Breast epithelium (tissue), 4 donors: ENCODE results near the gene ZNF423. TPM values are rescaled to one million over a fixed set of nuclear protein-coding genes. Genes with fewer than 3 reads are reported as not detected.
A peak's percentile ranks its signal among the peaks of the same experiment; 100 is the strongest.

Experiments
- DNase-seq, 2 donors: peaks; one replicate each; pipeline ENCODE4 v3.0.0-alpha.2; 2019; ENCODE audit warnings: low spot score in 2 of 2
- H3K27ac ChIP-seq, 2 donors: fragments of 200-600 bp; sonication (generic) in 1 of 2; one replicate each; pipeline ENCODE4 v1.5.1; 2016 to 2019; ENCODE audit warnings: mild to moderate bottlenecking in 1 of 2
- H3K27me3 ChIP-seq, 2 donors: fragments of 200-600 bp; sonication (generic) in 1 of 2; one replicate each; pipeline versions ENCODE4 v1.5.1 to v1.6.0; 2017 to 2019; ENCODE audit warnings: control low read depth in 1 of 2, mild to moderate bottlenecking in 1 of 2
- H3K36me3 ChIP-seq: fragments of 200-600 bp; one replicate; pipeline ENCODE4 v1.5.1; 2019
- H3K4me1 ChIP-seq, 2 donors: fragments of 200-600 bp; sonication (generic); one replicate each; pipeline ENCODE4 v1.5.1; 2016 to 2019; ENCODE audit warnings: control low read depth in 1 of 2
- H3K4me3 ChIP-seq, 3 donors: fragments of 200-600 bp; sonication (generic); 1 replicate in 2 of 3; 2 replicates in 1 of 3; pipeline ENCODE4 v1.5.1; 2016 to 2019; ENCODE audit warnings: mild to moderate bottlenecking in 3 of 3, moderate library complexity in 2 of 3
- H3K9me3 ChIP-seq, 2 donors: fragments of 200-600 bp; sonication (generic) in 1 of 2; one replicate each; pipeline ENCODE4 v1.5.1; 2016 to 2019; ENCODE audit warnings: control low read depth in 1 of 2
- POLR2A ChIP-seq: fragments of 450-650 bp; IDR thresholded peaks from one replicate; pipeline ENCODE4 v1.6.1; 2016; ENCODE audit warnings: antibody characterized with exemption, mild to moderate bottlenecking, moderate library complexity
- POLR2AphosphoS5 ChIP-seq, 3 donors: sonication (generic); formaldehyde crosslinking; IDR thresholded peaks; one replicate each; pipeline ENCODE4 v1.6.1; 2017; ENCODE audit warnings: antibody characterized with exemption in 3 of 3
- intact Hi-C: fragments of 100-400 bp; cut with DNase I; formaldehyde crosslinking; loops from one replicate; pipeline ENCODE4 v1.15.1; 2023; ENCODE audit warnings: low total_unique reads
- total RNA-seq, 3 donors: library from RNA; depleted of rRNA; stranded (reverse); fragments of >200 nt; gene quantifications; one replicate each; pipeline ENCODE4 v1.1.0, GENCODE V29; 2016
- TF ChIP-seq, protein P1 (sequence below), 3 donors: fragments of 450-650 bp; IDR thresholded peaks; one replicate each; pipeline ENCODE4 v1.5.1; 2016 to 2017; ENCODE audit warnings: antibody characterized with exemption in 3 of 3, mild to moderate bottlenecking in 3 of 3, moderate library complexity in 3 of 3

ZNF423 gene
- total RNA-seq, 3 donors from 2014 or later, result 4.7 to 8.0 (median 5.9) TPM

DNA sequence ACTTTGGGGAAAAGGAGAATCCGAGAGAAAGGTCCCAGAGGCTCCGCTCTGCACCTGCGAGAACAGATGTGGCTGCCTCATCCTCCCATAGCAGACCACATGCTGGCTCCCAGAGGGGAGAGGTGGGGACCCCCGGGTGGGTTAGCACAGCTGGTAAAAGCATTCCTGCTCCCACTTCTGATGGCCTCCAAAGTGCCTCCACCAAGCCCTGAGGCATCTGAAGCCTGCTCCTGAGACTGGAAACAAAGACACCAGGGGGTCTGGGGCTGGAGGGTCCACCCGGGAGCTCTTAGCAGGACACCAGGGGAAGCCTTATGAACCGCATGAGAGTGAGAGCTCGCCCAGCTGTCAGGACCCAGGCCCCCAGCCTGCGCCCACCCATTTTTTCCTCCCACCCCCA lies 46.4 kb downstream of the ZNF423 start:
- Histone ChIP-seq H3K4me3 (no peak overlapping the region), H3K36me3 (no peaks in the 10 kb centered on the region), H3K27ac (no peak overlapping the region), H3K27me3 (no peaks in the 10 kb centered on the region), H3K9me3 (no peaks in the 10 kb centered on the region), H3K4me1 (no peaks in the 10 kb centered on the region)
- intact Hi-C loops, result no loop called here
- no peak for DNase-seq
- TF ChIP-seq, protein P1, sequence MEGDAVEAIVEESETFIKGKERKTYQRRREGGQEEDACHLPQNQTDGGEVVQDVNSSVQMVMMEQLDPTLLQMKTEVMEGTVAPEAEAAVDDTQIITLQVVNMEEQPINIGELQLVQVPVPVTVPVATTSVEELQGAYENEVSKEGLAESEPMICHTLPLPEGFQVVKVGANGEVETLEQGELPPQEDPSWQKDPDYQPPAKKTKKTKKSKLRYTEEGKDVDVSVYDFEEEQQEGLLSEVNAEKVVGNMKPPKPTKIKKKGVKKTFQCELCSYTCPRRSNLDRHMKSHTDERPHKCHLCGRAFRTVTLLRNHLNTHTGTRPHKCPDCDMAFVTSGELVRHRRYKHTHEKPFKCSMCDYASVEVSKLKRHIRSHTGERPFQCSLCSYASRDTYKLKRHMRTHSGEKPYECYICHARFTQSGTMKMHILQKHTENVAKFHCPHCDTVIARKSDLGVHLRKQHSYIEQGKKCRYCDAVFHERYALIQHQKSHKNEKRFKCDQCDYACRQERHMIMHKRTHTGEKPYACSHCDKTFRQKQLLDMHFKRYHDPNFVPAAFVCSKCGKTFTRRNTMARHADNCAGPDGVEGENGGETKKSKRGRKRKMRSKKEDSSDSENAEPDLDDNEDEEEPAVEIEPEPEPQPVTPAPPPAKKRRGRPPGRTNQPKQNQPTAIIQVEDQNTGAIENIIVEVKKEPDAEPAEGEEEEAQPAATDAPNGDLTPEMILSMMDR (IDR thresholded peaks at IDR 0.05), result no peak
- TF ChIP-seq POLR2AphosphoS5 (IDR thresholded peaks at IDR 0.05) (no peak), POLR2A (no peak)

DNA sequence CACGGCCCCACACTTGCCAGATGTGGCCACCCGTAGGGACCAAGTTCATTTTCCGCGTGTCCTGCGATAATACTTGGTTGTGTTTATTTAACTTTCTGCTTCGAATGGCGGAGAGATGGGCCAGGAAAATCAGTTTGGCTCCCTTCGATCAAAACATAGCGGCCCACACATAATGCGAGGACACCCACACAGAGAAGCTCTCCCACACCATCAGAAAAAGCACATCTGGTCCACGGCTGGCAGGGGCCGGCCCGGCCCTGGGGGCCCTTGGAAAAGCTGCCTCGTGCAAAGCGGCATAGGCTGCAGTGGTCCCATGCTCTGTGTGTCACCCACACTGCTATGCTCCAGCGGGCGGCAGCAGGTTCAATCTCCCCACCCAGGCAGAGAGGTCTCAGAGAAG lies 46.9 kb downstream of the ZNF423 start:
- H3K4me3 ChIP-seq, result no peak overlapping the region
- TF ChIP-seq POLR2A (no peak), POLR2AphosphoS5 (IDR thresholded peaks at IDR 0.05) (no peak)
- TF ChIP-seq, protein P1 (IDR thresholded peaks at IDR 0.05), result no peak
- intact Hi-C loops, result no loop called here
- H3K27me3 ChIP-seq, result no peaks in the 10 kb centered on the region
- H3K4me1 ChIP-seq, result no peaks in the 10 kb centered on the region
- H3K9me3 ChIP-seq, result no peaks in the 10 kb centered on the region
- no peak for DNase-seq
- H3K27ac ChIP-seq, result no peak overlapping the region
- no peaks in the 10 kb centered on the region for H3K36me3 ChIP-seq

DNA sequence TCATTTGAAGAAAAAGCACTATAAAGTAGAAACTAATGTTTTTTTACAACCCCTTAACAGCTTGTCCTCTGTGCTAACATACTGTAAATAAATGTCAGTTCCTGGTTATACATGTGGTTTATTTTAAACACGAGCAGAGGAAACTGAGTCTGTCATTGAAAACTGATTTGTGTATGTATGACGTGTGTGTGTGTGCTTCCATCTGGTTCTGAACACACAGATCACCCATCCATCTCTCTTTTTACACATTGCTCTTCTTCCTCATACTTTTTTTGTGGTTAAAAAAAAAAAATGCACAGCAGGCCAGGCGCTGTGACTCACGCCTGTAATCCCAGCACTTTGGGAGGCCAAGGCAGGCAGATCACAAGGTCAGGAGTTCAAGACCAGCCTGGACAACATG lies 49.5 kb downstream of the ZNF423 start:
- no peaks in the 10 kb centered on the region for H3K9me3 ChIP-seq
- intact Hi-C loops, result no loop called here
- H3K4me3 ChIP-seq, result no peak overlapping the region
- no peaks in the 10 kb centered on the region for H3K4me1 ChIP-seq
- TF ChIP-seq, protein P1 (IDR thresholded peaks at IDR 0.05), result no peak
- no peak for TF ChIP-seq POLR2A
- no peak overlapping the region for H3K27ac ChIP-seq
- DNase-seq, result no peak
- no peaks in the 10 kb centered on the region for H3K27me3 ChIP-seq
- no peaks in the 10 kb centered on the region for H3K36me3 ChIP-seq

DNA sequence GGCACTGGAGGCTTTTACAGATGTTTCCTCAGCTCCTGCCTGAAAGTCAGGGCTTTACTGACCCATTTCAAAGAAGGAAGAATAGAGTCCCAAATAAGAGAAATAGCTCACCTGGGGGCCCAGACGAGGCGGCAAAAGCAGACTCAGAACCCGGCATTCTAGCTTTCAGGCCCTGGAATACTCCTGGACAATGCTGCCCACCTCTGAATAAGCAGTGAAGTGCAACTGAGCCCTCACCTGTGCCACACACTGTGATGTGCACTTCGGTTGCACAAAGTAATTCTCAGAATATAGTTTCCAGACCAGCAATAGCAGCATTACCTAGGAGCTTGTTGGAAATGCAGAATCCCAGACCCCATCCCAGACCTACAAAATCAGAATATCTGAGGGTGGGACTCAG lies 54.6 kb downstream of the ZNF423 start:
- TF ChIP-seq POLR2A (no peak), POLR2AphosphoS5 (IDR thresholded peaks at IDR 0.05) (no peak)
- TF ChIP-seq, protein P1 (IDR thresholded peaks at IDR 0.05), result no peak
- intact Hi-C loops, result no loop called here
- Histone ChIP-seq H3K27ac (peak overlapping the region; percentile 45 to 64), H3K4me1 (no peaks in the 10 kb centered on the region), H3K9me3 (no peaks in the 10 kb centered on the region), H3K4me3 (peak overlapping the region in 1 of 3 donors; percentile 12), H3K27me3 (no peaks in the 10 kb centered on the region), H3K36me3 (no peaks in the 10 kb centered on the region)
- DNase-seq, result no peak

DNA sequence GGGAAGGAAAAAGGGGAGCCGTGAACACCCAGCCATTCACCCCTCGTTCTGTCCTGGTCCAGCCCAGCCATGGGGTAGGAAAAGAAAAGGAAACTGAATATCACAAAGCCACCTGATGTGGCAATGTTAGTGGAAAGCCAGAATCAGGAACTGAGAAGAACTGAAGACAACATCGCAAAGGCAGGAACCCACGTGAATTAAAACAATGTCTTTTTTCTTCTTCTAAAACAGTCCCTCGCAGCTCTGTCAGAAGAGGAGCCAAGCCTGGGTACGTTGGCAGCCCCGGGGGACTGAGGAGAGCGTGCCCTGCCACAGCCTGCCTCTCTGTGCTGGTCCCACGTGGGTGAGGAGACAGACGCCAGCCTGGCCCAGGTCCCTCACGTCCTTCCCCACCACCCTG lies 55.0 kb downstream of the ZNF423 start:
- peak overlapping the region in 2 of 3 donors; percentile 12 for H3K4me3 ChIP-seq
- H3K27me3 ChIP-seq, result no peaks in the 10 kb centered on the region
- intact Hi-C loops, result no loop called here
- H3K9me3 ChIP-seq, result no peaks in the 10 kb centered on the region
- peak overlapping the region; percentile 45 to 64 for H3K27ac ChIP-seq
- H3K36me3 ChIP-seq, result no peaks in the 10 kb centered on the region
- TF ChIP-seq, protein P1 (IDR thresholded peaks at IDR 0.05), result no peak
- TF ChIP-seq POLR2A, result no peak
- TF ChIP-seq POLR2AphosphoS5 (IDR thresholded peaks at IDR 0.05), result no peak
- DNase-seq, result peak in 1 of 2 donors; percentile 72
- no peaks in the 10 kb centered on the region for H3K4me1 ChIP-seq
